ENCODE data around the gene GJA4. TPM values are rescaled to one million over a fixed set of nuclear protein-coding genes. Genes with fewer than 3 reads are reported as not detected.

GJA4 gene
- total RNA-seq, 1 donor, result not detected

DNA sequence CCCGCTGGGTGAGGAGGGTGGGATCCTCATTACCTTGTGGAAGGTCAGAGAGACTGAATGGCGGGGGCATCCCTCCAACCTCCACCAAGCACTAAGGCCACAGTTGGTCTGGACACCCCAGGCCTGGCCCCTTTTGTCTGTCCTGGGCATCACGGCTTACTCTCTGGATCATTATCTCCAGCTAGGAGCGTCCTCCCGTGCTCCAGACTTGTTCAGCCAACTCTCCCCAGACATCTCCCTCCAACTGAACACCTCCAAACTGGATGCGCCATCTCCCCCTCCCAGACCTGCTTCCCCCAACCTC lies 45.2 kb upstream of the GJA4 start:
- no peak for DNase-seq (ENCODE audit: low read depth)
- H3K4me3 ChIP-seq (ENCODE audit: low read depth, low read length), result no peak overlapping the region
- TF ChIP-seq, protein P1, sequence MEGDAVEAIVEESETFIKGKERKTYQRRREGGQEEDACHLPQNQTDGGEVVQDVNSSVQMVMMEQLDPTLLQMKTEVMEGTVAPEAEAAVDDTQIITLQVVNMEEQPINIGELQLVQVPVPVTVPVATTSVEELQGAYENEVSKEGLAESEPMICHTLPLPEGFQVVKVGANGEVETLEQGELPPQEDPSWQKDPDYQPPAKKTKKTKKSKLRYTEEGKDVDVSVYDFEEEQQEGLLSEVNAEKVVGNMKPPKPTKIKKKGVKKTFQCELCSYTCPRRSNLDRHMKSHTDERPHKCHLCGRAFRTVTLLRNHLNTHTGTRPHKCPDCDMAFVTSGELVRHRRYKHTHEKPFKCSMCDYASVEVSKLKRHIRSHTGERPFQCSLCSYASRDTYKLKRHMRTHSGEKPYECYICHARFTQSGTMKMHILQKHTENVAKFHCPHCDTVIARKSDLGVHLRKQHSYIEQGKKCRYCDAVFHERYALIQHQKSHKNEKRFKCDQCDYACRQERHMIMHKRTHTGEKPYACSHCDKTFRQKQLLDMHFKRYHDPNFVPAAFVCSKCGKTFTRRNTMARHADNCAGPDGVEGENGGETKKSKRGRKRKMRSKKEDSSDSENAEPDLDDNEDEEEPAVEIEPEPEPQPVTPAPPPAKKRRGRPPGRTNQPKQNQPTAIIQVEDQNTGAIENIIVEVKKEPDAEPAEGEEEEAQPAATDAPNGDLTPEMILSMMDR (IDR thresholded peaks at IDR 0.05; ENCODE audit: insufficient read depth, low read length), result no peak

- TF ChIP-seq, protein P1 (IDR thresholded peaks at IDR 0.05; ENCODE audit: insufficient read depth, low read length), result no peak
- no peak for DNase-seq (ENCODE audit: low read depth)
- no peak overlapping the region for H3K4me3 ChIP-seq (ENCODE audit: low read depth, low read length)
Measured at GRCh38 chr1:34749992-34750391, 42.8 kb upstream of the GJA4 start.

DNA sequence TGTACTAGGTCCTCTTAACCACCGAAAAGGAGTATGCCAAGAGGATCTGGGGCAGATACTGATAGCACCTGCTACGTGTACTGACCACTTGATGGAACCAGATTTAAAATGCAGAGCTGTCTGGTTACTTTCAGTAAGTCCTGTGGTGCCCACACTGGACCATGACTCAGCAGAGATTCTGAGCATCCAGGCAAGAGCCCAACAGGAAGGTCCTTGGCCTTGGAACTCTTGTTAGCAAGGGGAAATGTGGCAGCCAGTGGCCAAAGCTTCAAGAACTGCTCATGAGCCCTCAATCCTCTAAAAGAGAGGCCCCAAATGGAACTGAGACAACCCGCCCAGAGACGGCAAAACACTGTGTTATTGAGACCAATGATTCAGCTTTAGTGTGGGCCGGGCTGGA lies 42.2 kb upstream of the GJA4 start:
- TF ChIP-seq, protein P1 (IDR thresholded peaks at IDR 0.05; ENCODE audit: insufficient read depth, low read length), result no peak
- no peak overlapping the region for H3K4me3 ChIP-seq (ENCODE audit: low read depth, low read length)
- peak; percentile 25 for DNase-seq (ENCODE audit: low read depth)

- no peak for DNase-seq (ENCODE audit: low read depth)
- TF ChIP-seq, protein P1 (IDR thresholded peaks at IDR 0.05; ENCODE audit: insufficient read depth, low read length), result no peak
- no peak overlapping the region for H3K4me3 ChIP-seq (ENCODE audit: low read depth, low read length)
Measured at GRCh38 chr1:34753163-34753562, 39.6 kb upstream of the GJA4 start.

GRCh38 chr1:34754964-34755637 lies 37.7 kb upstream of the GJA4 start, which contains the start of gene GJB5:
Gene GJB5 (plus strand): TSS chr1:34755047. CDS start chr1:34757331, 2,284 bp downstream.
- TF ChIP-seq, protein P1 (IDR thresholded peaks at IDR 0.05; ENCODE audit: insufficient read depth, low read length), result no peak
- no peak within 1 kb of the TSS for H3K4me3 ChIP-seq (ENCODE audit: low read depth, low read length)
- no peak for DNase-seq (ENCODE audit: low read depth)

GRCh38 chr1:34755961-34756360 lies 36.8 kb upstream of the GJA4 start:
- TF ChIP-seq, protein P1 (IDR thresholded peaks at IDR 0.05; ENCODE audit: insufficient read depth, low read length), result no peak
- H3K4me3 ChIP-seq (ENCODE audit: low read depth, low read length), result no peak overlapping the region
- no peak for DNase-seq (ENCODE audit: low read depth)

GRCh38 chr1:34757386-34757785 lies 35.4 kb upstream of the GJA4 start:
- TF ChIP-seq, protein P1 (IDR thresholded peaks at IDR 0.05; ENCODE audit: insufficient read depth, low read length), result no peak
- no peak for DNase-seq (ENCODE audit: low read depth)
- no peak overlapping the region for H3K4me3 ChIP-seq (ENCODE audit: low read depth, low read length)
